Uterus (tissue), 4 donors: ENCODE measurements around the gene KMT2D. TPM values are rescaled to one million over a fixed set of nuclear protein-coding genes. Genes with fewer than 3 reads are reported as not detected.

ENCODE experiments used
- DNase-seq, 2 donors: peaks; one replicate each; pipeline ENCODE4 v3.0.0-alpha.2; 2019 to 2020
- H3K27ac ChIP-seq, 2 donors: fragments of 200-600 bp; sonication (generic); 1 replicate in 1 of 2; 2 replicates in 1 of 2; pipeline ENCODE4 v1.5.1; 2016 to 2018
- H3K27me3 ChIP-seq, 2 donors: fragments of 200-600 bp; sonication (generic); one replicate each; pipeline ENCODE4 v1.5.1; 2018 to 2019; ENCODE audit warnings: control low read depth in 1 of 2
- H3K36me3 ChIP-seq, 2 donors: fragments of 200-600 bp; sonication (generic); one replicate each; pipeline ENCODE4 v1.5.1; 2019; ENCODE audit warnings: control low read depth in 1 of 2
- H3K4me1 ChIP-seq, 2 donors: fragments of 200-600 bp; sonication (generic); one replicate each; pipeline ENCODE4 v1.5.1; 2018 to 2019; ENCODE audit warnings: control low read depth in 1 of 2
- H3K4me3 ChIP-seq, 2 donors: fragments of 200-600 bp; sonication (generic); 1 replicate in 1 of 2; 2 replicates in 1 of 2; pipeline ENCODE4 v1.5.1; 2018 to 2019; ENCODE audit warnings: mild to moderate bottlenecking in 1 of 2
- H3K9me3 ChIP-seq, 2 donors: fragments of 200-600 bp; sonication (generic); one replicate each; pipeline ENCODE4 v1.5.1; 2019; ENCODE audit warnings: control low read depth in 1 of 2
- POLR2A ChIP-seq, 2 donors: fragments of 450-650 bp; IDR thresholded peaks; one replicate each; pipeline ENCODE4 v1.6.1; 2016; ENCODE audit warnings: antibody characterized with exemption in 2 of 2, mild to moderate bottlenecking in 1 of 2, moderate library complexity in 1 of 2
- intact Hi-C: fragments of 100-400 bp; cut with DNase I; formaldehyde crosslinking; loops from one replicate; pipeline ENCODE4 v1.15.1; 2023; ENCODE audit warnings: low total_unique reads
- total RNA-seq, 4 donors: library from RNA; depleted of rRNA in 3 of 4; stranded (reverse); fragments of >200 nt in 3 of 4; gene quantifications; one replicate each; pipeline versions ENCODE4 v1.1.0 to v1.2.4, GENCODE V29; 2014 to 2023
- TF ChIP-seq, protein P1 (sequence below), 4 experiments: fragments of 200-600 bp in 2 of 4; fragments of 450-650 bp in 2 of 4; sonication (generic) in 2 of 4; IDR thresholded peaks; one replicate each; pipeline ENCODE4 v1.5.1; 2016 to 2019; ENCODE audit warnings: antibody characterized with exemption in 4 of 4, mild to moderate bottlenecking in 2 of 4, moderate library complexity in 1 of 4
- donor health status: DM: yes; HTN: yes; CAD: no.

KMT2D gene, protein sequence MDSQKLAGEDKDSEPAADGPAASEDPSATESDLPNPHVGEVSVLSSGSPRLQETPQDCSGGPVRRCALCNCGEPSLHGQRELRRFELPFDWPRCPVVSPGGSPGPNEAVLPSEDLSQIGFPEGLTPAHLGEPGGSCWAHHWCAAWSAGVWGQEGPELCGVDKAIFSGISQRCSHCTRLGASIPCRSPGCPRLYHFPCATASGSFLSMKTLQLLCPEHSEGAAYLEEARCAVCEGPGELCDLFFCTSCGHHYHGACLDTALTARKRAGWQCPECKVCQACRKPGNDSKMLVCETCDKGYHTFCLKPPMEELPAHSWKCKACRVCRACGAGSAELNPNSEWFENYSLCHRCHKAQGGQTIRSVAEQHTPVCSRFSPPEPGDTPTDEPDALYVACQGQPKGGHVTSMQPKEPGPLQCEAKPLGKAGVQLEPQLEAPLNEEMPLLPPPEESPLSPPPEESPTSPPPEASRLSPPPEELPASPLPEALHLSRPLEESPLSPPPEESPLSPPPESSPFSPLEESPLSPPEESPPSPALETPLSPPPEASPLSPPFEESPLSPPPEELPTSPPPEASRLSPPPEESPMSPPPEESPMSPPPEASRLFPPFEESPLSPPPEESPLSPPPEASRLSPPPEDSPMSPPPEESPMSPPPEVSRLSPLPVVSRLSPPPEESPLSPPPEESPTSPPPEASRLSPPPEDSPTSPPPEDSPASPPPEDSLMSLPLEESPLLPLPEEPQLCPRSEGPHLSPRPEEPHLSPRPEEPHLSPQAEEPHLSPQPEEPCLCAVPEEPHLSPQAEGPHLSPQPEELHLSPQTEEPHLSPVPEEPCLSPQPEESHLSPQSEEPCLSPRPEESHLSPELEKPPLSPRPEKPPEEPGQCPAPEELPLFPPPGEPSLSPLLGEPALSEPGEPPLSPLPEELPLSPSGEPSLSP (N-terminal part only)
- total RNA-seq, result 100 to 1,000 TPM in 1 of 4 donors, 10 to 100 TPM in 3; 22.3 to 138 (median 38.2) TPM

DNA sequence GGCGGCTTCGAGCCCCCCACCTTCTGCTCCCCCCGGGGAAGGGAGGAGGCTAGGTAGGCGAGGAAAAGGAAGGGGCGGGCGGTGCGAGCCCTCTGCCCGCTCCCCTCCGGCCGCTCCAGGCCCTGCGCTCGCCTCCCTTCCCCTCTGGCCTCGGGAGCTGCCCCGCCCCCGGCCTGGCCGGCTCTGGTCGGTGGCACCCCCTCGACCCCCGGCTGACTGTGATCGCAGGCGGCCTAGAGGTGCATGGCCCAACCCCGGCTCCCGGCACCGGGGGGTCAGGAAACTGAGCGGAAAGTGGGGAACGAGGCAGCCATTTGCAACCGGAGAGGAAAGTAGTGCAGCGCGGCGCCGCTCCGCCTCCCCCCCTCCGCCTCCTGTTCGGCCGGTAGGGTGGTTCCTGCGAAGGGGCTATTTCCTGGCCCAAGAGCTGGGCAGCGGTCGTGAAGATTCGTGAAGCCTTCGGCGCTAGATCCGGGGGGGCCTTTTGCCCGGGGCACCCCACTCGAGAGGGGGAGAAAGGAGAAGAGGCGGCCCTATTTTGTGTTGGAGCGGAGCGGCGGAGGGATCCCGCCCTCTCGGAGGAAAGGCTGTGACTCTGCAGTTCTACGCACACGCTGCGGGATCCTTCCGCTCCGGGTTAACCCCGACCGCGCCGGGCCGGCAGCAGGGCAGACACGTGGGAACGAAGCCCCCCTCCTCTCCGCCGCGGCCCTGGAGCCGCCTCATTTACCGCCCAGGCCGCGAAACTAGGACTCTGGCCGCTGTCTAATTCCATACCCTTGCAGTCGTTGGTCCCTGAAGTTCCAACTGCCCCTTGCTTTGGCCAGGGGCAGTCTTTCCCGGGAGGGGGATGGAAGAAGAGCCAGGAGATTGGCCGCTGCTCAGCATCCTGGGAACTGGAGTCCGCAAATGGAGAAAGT lies at the start of gene KMT2D:
KMT2D (minus strand) TSS at position 558 of the 920 bp plus-strand sequence. CDS start 5,470 bp downstream, outside the sequence.
- H3K4me1 ChIP-seq, result peaks cover 0 to 17% of the 10 kb centered on the region in 2 donors

DNA sequence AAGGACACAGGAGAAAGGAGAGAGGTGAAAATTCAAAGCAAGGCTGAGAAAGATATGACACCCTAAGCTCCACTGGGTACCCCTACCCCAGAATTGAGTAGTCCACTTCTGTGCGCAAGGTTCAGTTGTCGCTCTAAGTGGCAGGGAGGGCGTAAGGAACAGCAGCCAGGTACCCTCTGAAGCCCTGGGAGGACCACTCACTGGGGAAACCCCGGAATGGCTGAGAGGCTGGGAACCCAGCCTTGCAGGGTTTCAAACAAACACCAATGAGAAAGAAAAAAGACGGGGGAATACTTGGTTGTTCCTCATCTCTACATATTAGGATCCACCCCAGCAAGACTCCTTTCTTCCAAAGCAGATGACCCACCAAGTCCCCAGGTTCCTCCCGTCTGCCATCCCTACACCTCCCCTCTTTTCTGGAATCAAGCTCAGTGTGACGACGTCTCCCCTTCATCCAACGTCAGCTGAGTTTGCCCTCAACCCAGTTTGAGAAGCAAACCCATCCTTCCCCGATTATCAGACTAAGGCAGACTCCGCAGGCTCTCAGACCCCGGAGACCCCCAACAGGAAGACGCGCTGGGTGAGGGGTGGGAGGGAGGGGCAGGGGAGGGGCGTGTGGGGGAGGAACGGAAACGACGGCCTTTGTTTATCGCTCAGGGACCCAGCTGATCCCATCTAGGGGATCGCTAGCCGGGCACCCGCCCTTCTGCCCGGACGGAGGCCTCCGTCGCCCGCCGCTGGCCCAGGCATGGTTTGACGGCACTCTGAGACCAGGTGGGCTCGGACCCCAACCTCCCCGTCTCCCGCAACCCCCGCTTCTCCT lies 49.3 kb upstream of the KMT2D start:
- intact Hi-C loops, result no loop called here
- peak; percentile 27 to 41 for DNase-seq
- no peaks in the 10 kb centered on the region for H3K27me3 ChIP-seq
- H3K36me3 ChIP-seq, result no peaks in the 10 kb centered on the region
- peak overlapping the region; percentile 94 to 96 for H3K27ac ChIP-seq
- TF ChIP-seq, protein P1, sequence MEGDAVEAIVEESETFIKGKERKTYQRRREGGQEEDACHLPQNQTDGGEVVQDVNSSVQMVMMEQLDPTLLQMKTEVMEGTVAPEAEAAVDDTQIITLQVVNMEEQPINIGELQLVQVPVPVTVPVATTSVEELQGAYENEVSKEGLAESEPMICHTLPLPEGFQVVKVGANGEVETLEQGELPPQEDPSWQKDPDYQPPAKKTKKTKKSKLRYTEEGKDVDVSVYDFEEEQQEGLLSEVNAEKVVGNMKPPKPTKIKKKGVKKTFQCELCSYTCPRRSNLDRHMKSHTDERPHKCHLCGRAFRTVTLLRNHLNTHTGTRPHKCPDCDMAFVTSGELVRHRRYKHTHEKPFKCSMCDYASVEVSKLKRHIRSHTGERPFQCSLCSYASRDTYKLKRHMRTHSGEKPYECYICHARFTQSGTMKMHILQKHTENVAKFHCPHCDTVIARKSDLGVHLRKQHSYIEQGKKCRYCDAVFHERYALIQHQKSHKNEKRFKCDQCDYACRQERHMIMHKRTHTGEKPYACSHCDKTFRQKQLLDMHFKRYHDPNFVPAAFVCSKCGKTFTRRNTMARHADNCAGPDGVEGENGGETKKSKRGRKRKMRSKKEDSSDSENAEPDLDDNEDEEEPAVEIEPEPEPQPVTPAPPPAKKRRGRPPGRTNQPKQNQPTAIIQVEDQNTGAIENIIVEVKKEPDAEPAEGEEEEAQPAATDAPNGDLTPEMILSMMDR (IDR thresholded peaks at IDR 0.05), result no peak
- no peak for TF ChIP-seq POLR2A (IDR thresholded peaks at IDR 0.05)
- H3K4me3 ChIP-seq, result peak overlapping the region; percentile 79 to 90
- H3K9me3 ChIP-seq, result no peaks in the 10 kb centered on the region
- peaks cover 14 to 15% of the 10 kb centered on the region in 2 donors for H3K4me1 ChIP-seq

More for the DNA sequence above, at the start of gene KMT2D:
- TF ChIP-seq, protein P1 (IDR thresholded peaks at IDR 0.05), result peak in 3 of 4 experiments; percentile 41 to 75 (median 43)
- TF ChIP-seq POLR2A (IDR thresholded peaks at IDR 0.05), result peak; percentile 57 to 70
- Histone ChIP-seq H3K9me3 (no peaks in the 10 kb centered on the region), H3K27me3 (no peaks in the 10 kb centered on the region), H3K4me3 (peak within 1 kb of the TSS; percentile 61 to 93), H3K36me3 (no peaks in the 10 kb centered on the region), H3K27ac (peak within 1 kb of the TSS; percentile 94 to 98)
- peak; percentile 89 to 93 for DNase-seq
- intact Hi-C loops, result loop anchor here (10.0 kb wide), 1 partner anchor 64 kb away; no protein-coding TSS in a partner anchor

DNA sequence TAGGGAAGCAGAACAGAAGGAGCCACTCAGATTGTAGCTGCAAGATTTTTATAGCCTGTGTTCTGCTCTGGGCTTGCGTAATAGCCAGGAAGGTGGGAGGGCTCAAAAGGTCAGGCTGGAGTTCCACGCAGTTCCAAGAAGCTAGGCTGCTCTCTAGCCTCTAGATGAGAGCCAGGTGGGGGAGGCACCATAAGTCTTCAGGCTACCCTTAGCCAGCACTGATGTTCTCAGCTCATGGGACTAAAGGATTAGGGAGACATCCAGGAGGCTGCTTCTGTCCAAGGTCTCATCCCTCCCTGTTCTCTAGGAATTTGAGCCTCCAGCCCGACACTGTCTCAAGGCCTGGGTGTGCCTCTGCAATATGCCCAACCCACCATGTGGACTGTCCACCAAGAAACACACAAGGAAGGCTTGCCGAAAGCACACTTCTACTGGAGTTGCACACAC lies 48.4 kb upstream of the KMT2D start:
- Histone ChIP-seq H3K27me3 (no peaks in the 10 kb centered on the region), H3K4me3 (peak overlapping the region; percentile 79 to 90), H3K27ac (peak overlapping the region; percentile 94 to 96), H3K9me3 (no peaks in the 10 kb centered on the region), H3K36me3 (no peaks in the 10 kb centered on the region), H3K4me1 (peaks cover 14 to 15% of the 10 kb centered on the region in 2 donors)
- intact Hi-C loops, result no loop called here
- TF ChIP-seq POLR2A (IDR thresholded peaks at IDR 0.05), result peak; percentile 46 to 56
- TF ChIP-seq, protein P1 (IDR thresholded peaks at IDR 0.05), result peak in 1 of 4 experiments; percentile 11
- DNase-seq, result peak; percentile 88 to 90

DNA sequence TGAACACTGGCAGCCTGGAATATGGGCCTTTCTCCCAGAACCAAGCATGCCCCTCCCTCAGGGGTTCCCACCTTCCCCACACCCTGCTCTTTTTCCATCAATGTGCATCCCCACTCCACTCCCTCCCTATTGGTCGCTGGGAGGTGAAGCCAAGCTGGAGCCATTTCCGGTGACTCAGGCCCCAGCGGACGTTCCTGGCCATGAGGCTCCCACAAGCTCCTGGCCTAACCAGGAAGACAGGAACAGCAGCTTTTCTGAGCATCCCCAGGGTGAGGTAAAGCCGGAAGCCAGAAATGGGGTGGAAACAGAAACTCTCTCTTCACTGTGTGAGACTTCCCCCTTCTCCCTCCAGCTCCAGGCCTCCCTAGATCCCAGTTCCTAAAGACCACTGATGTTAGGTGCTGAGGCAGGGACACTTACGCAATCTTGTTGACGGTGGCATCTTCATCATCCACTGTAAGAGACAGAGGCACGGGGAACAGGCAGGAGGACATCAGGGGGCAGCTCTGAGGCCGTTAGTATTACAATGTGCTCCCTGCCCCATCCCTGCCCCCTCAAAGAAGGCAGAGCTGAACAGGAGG lies 45.0 kb upstream of the KMT2D start:
- Histone ChIP-seq H3K36me3 (no peaks in the 10 kb centered on the region), H3K27me3 (no peaks in the 10 kb centered on the region), H3K27ac (peak overlapping the region in 1 of 2 donors; percentile 1), H3K4me1 (peaks cover 10 to 14% of the 10 kb centered on the region in 2 donors), H3K9me3 (no peaks in the 10 kb centered on the region), H3K4me3 (no peak overlapping the region)
- TF ChIP-seq POLR2A (IDR thresholded peaks at IDR 0.05), result no peak
- TF ChIP-seq, protein P1 (IDR thresholded peaks at IDR 0.05), result no peak
- DNase-seq, result no peak
- intact Hi-C loops, result no loop called here
